ENCODE measurements around the gene SLC12A3. TPM values are rescaled to one million over a fixed set of nuclear protein-coding genes. Genes with fewer than 3 reads are reported as not detected.

SLC12A3 gene
- total RNA-seq, 4 donors from 2014 or later = not detected

- no peak for TF ChIP-seq CTCF (IDR thresholded peaks at IDR 0.05; ENCODE audit: low read depth)
These were observed 71.5 kb downstream of the SLC12A3 start for GRCh38 chr16:56936491-56936890.

GRCh38 chr16:56936950-56937349 lies 71.9 kb downstream of the SLC12A3 start:
- TF ChIP-seq CTCF (IDR thresholded peaks at IDR 0.05; ENCODE audit: low read depth) = no peak

GRCh38 chr16:56938664-56939513 lies 73.9 kb downstream of the SLC12A3 start:
- no peak for TF ChIP-seq CTCF (IDR thresholded peaks at IDR 0.05; ENCODE audit: low read depth)

- TF ChIP-seq CTCF (IDR thresholded peaks at IDR 0.05; ENCODE audit: low read depth) = no peak
These were observed 74.8 kb downstream of the SLC12A3 start for GRCh38 chr16:56939801-56940200.

GRCh38 chr16:56941092-56941491 lies 76.1 kb downstream of the SLC12A3 start:
- no peak for TF ChIP-seq CTCF (IDR thresholded peaks at IDR 0.05; ENCODE audit: low read depth)

GRCh38 chr16:56941856-56942331 lies 76.9 kb downstream of the SLC12A3 start:
- no peak for TF ChIP-seq CTCF (IDR thresholded peaks at IDR 0.05; ENCODE audit: low read depth)

- TF ChIP-seq CTCF (IDR thresholded peaks at IDR 0.05; ENCODE audit: low read depth) = no peak
These were observed 78.9 kb downstream of the SLC12A3 start for GRCh38 chr16:56943761-56944375.
